Measurements from ENCODE around the gene PLA2R1.

Gene PLA2R1

GRCh38 chr2:160033732-160034392, 28.6 kb downstream of the PLA2R1 start:
- no peak for DNase-seq (ENCODE audit: low read depth in 2 of 2)

DNA sequence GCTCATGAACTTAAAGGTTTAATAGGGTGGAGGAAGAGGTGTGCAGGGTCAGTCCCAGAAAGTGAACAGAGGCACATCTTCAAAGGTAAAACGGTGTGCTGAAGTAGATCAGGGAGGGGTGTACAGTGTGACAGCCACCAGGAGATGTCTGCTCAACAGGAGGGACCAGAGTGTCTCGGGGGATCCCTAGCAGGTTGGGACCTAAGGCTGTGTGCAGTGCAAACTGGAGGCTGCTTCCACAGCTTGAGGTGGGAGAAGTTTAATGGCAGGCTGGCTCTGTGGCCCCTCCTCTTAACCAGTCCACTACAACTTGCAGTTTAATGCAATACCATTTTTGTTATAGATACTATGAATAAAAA, 33.2 kb downstream of the PLA2R1 start:
- DNase-seq (ENCODE audit: low read depth in 2 of 2): no peak

- DNase-seq (ENCODE audit: low read depth in 2 of 2): no peak
These were observed 33.8 kb downstream of the PLA2R1 start for GRCh38 chr2:160028431-160029269.

- DNase-seq (ENCODE audit: low read depth in 2 of 2): no peak
These were observed 40.3 kb downstream of the PLA2R1 start for GRCh38 chr2:160022162-160022561.

DNA sequence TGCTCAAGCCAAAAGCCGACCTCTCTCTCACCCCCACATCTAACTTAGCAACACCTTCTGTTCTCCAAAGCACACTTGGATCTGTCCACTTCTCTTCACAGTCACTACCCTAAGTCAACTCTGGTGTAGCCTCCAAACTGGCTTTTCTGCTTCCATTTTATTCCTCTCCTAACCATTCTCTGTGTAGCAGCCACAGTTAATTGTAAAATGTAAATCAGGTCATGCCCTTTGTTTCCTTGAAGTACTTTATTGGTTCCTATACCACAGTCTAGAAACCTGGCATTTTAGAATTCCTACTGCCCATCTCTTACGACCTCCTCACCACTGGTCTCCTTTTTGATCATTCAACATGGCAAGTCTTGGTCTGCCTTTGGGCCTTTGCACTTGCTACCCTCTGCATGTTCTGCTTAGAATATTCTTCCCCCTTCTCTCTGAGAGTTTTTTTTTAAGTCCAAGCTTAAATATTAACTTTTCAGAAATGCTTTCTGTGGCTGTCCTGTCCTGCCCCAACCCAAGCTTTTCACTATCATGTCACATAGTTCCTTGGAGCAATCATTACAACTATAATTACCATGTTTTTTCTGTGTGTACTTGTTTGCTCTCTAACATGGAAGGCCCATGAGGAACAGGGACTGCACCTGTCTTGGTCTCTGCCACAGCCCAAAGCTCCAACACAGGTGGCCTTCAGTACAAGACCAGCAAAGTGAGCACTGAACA, 42.9 kb downstream of the PLA2R1 start:
- DNase-seq (ENCODE audit: low read depth in 2 of 2): no peak

DNA sequence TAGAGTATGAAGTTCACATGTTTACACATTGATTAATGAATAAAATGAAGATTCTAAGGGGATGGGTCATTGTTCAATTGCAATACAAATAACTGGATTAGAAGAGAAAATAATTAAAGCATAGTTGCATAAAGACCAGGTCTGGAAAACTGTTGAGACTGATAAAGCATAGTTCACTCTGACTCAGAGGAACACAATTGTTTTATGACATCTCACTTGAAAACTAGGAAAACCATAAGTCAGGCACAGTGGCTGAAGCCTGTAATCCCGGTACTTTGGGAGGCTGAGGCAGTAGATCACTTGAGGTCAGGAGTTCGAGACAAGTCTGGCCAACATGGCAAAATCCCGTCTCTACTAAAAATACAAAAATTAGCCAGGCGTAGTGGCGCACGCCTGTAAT, 46.7 kb downstream of the PLA2R1 start:
- no peak for DNase-seq (ENCODE audit: low read depth in 2 of 2)

DNA sequence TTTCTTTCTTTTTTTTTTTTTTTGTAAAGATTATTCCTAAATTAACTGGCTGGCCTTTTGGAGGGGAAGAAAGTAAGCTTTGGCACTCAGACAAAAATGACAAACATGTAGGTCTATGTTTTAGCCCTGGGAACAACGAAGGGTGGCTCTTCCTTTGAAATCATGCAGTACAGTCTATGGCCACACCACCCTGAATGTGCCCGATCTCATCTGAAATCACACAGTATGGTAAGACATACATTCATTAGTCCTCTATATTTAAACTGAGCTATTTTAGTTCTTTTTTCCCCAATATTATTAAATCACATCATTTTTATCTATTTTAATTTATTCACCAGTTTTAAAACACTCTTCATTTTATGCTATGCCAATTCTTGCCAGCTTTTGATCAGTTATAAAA, 48.2 kb downstream of the PLA2R1 start:
- no peak for DNase-seq (ENCODE audit: low read depth in 2 of 2)

DNA sequence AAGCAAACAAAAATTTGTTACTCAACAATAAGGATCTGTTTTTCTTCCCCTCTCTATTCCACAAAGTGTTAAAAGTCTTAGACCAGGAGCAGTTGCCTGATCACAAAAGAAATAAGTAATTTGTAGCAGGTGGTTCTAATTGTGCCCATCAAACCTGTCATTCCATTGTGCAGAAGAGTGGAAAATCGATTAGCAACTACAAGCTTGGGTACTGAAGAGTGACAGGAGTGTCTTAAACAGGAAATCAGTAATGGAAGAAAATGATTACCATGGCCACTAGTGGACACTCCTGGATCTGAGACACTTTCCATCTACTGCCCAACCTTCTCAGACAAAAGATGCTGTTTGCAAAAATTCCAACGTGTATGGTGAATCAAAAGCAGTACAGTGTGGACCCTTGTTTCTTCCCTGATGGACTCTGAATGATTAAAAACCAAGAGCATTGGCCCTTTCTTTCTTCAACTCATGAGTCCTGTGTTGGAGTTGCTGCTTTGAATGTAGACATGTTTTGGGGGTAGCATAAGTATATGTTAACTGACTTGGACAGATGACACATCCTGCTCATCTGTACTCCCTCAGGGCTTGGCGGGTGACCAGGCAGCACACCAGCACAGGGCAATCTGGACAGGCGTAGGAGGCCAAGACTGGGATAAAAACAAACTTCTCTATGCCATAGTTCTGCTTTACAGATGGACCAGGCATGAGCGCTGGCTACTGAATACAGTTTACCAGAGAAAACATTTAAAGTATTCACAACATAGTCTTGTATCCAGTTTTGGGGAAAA, 51.9 kb downstream of the PLA2R1 start:
- DNase-seq (ENCODE audit: low read depth in 2 of 2): no peak

DNA sequence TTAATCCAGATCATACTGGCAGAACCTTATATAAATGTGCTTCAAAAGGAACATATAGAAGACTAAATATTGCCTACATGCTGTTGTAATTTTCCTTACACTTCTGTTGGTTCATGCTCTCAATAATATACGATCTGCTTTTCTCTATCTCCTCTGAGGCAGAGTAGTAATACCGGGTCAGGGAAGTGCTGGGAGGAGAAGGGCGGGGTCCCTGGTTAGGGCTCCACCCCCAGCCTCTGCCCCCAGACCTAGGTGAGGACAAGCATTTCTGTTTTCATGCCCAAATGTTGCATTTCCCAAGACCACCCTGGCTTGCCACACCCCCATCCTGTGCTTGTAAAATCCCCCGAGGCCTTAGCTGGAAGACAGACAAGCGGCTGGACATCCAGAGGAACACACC, 55.3 kb downstream of the PLA2R1 start:
- DNase-seq (ENCODE audit: low read depth in 2 of 2): no peak

DNA sequence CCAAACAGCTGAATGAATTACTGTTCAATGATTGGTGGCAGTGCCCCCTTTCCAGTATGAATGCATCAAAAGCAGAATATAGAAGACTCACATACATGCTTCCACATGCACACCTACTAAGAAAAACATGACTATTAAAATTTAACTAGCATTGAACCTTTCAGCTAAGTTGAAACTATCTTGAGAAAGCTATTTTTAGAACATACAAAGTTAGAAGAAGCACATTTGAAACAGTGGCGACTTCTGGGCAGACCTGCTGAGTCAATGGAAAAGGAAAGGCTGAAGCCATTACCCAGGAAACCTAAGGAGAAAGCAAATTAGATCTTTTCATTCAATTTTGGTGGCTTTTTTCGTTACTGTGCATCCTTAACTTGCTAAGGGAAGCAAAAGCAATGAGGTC, 55.9 kb downstream of the PLA2R1 start:
- DNase-seq (ENCODE audit: low read depth in 2 of 2): no peak

- DNase-seq (ENCODE audit: low read depth in 2 of 2): no peak
These were observed 56.5 kb downstream of the PLA2R1 start for GRCh38 chr2:160005908-160006307.

DNA sequence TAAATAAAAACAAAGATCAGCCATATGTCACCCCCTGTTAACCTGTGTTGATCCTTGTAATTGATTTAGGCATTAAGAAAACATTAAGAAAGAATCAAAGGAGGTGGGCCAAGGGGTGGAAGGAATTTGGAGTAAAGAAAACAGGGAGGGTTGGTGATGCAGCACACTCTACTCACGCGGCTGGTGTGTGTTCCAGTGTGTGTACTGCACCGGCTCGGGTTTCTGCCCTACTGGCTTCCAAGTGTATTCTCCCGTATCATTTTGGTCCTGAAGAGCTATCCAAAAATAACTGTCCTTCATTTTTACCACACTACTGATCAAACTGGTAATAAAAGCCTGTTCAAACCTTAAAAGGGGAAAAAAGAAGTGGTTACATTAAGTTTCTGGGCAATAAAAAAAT, 56.9 kb downstream of the PLA2R1 start:
- DNase-seq (ENCODE audit: low read depth in 2 of 2): no peak

DNA sequence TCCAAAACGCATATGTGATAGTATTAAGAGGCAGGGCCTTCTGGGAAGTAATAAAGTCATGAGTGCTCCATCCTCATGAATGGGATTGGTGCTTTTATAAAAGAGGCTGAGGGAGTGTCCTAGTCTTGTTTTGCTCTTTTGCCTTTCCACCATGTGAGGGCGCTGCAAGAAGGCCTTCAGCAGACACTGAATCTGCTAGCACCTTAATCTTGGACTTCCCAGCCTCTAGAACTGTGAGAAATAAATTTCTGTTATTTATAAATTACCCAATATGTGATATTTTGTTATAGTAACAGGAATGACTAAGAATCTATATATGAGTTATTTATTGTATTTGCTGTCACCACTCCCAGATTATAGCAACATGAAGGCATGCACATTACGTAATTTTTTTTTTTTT, 63.5 kb downstream of the PLA2R1 start:
- DNase-seq (ENCODE audit: low read depth in 2 of 2): no peak

GRCh38 chr2:159998243-159998642, 64.2 kb downstream of the PLA2R1 start:
- DNase-seq (ENCODE audit: low read depth in 2 of 2): no peak

- DNase-seq (ENCODE audit: low read depth in 2 of 2): no peak
These were observed 65.4 kb downstream of the PLA2R1 start for GRCh38 chr2:159996792-159997546.

- no peak for DNase-seq (ENCODE audit: low read depth in 2 of 2)
These were observed 67.4 kb downstream of the PLA2R1 start for GRCh38 chr2:159995038-159995437.

GRCh38 chr2:159989249-159989648, 73.2 kb downstream of the PLA2R1 start:
- DNase-seq (ENCODE audit: low read depth in 2 of 2): no peak

DNA sequence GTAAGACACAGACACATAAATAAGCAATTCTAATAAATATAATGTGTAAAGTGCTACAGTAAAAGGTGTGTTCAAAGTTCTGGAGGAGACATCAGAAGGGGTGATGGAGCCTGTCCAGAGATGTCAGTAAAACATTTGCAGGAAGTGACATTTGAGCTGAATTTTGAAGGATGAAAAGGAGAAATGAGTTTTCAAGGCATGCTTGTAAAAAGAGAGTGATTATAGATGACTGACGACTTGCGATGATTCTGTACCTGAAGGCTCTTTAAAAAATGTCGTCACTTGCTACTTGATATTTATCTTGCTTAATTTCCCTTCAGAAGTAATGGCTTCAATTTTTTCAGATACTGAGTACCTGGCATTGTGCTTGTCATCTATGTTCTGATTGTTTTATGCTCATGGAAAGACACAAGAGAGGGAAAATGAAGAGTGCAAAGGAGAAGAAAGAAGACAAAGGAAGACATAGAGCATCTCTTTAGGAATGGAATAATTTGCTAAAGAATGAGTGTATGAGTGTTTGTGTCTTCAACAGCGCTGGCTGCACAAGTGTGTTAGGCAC, 73.9 kb downstream of the PLA2R1 start:
- DNase-seq (ENCODE audit: low read depth in 2 of 2): no peak

DNA sequence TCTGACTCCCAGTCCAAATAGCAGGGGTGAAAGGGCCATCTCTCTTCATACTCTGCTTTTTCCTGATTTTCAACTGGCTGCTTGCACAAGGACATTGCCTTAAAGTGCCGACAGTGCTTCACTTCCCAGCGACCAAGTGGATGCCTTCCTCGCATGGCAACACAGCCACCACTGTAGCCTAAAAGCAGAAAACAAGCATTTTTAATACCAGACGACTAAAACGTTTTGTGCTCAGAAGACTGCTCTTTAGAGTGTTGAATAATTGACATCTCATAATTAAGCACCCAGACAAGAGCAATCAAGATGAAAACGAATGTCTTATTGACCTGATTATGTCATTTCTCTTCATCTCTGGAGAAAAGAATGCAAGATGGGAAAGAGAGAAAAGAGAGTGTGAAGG, 75.2 kb downstream of the PLA2R1 start:
- DNase-seq (ENCODE audit: low read depth in 2 of 2): no peak

GRCh38 chr2:159985656-159986055, 76.8 kb downstream of the PLA2R1 start:
- DNase-seq (ENCODE audit: low read depth in 2 of 2): no peak

- no peak for DNase-seq (ENCODE audit: low read depth in 2 of 2)
These were observed 78.4 kb downstream of the PLA2R1 start for GRCh38 chr2:159984034-159984433.

Data from stimulated activated CD8-positive, alpha-beta memory T cell treated with anti-CD3 and anti-CD28 coated beads, Interleukin-2, amount 100 ng/mL, for 48 hours (primary cell).